K562 (cell line): ENCODE results near the gene C2CD2. TPM values are rescaled to one million over a fixed set of nuclear protein-coding genes. Genes with fewer than 3 reads are reported as not detected.

Experiments
- ATAC-seq: fragments of 200-7000 bp; cut with Tn5 transposase; 3 replicates; pipeline ENCODE4 v1.9.1; 2020; ENCODE audit warnings: moderate library complexity
- BruUV-seq: library from RNA; stranded (reverse); fragments of 400-500 nt; replicated peaks from 2 replicates; lab custom pipeline; 2021; lab: Mats Ljungman, UMichigan
- CTCF ChIA-PET: fragments of 300-600 bp; formaldehyde crosslinking; extraction: SDS; loops from one replicate; lab custom pipeline; 2021; ENCODE audit warnings: low intra/inter-chr PET ratio; lab: Yijun Ruan, JAX
- POLR2A ChIA-PET: fragments of 300-600, 350-650 bp; sonication (Branson Sonifier 250); formaldehyde crosslinking; extraction: SDS; loops from one replicate; lab custom pipeline; 2021; ENCODE audit warnings: antibody characterized with exemption, inconsistent platforms; lab: Yijun Ruan, JAX
- DNase-seq, 4 experiments: peaks; one replicate each; pipeline versions ENCODE4 v3.0.0 to v3.0.0-alpha.2; 2011 to 2018; ENCODE audit warnings: low spot score in 3 of 4, mixed read lengths in 3 of 4; ENCODE audit errors: extremely low read depth in 1 of 4
- FAIRE-seq: peaks from 2 replicates; lab custom pipeline; 2011; peaks lifted over from hg19 to GRCh38; lab: Jason Lieb, UNC
- H2AFZ ChIP-seq: 2 replicates; pipeline ENCODE4 v1.6.0; 2011; ENCODE audit warnings: low read depth, low read length, control low read depth, inconsistent platforms
- H3K27ac ChIP-seq: fragments of 200-600 bp; 3 replicates; pipeline ENCODE4 v1.8.0; 2011; ENCODE audit warnings: low read depth, mild to moderate bottlenecking, control low read depth, inconsistent platforms, low read length, moderate library complexity, mixed read lengths; ENCODE audit errors: extremely low read depth
- H3K27me3 ChIP-seq, 2 experiments: fragments of 300-600 bp in 1 of 2; 2 replicates in 1 of 2; 3 replicates in 1 of 2; pipeline versions ENCODE4 v1.6.0 to v1.8.0; 2011; ENCODE audit warnings: inconsistent platforms in 2 of 2, low read length in 2 of 2, mild to moderate bottlenecking in 1 of 2, mixed read lengths in 1 of 2, moderate library complexity in 1 of 2; ENCODE audit not compliant: control insufficient read depth in 2 of 2, insufficient read depth in 2 of 2
- H3K36me3 ChIP-seq: fragments of 300-600 bp; 3 replicates; pipeline ENCODE4 v1.8.0; 2011; ENCODE audit warnings: mild to moderate bottlenecking, low read length, inconsistent platforms; ENCODE audit not compliant: control insufficient read depth, insufficient read depth
- H3K4me1 ChIP-seq, 2 experiments: fragments of 200-600 bp in 1 of 2; replicated peaks in 1 of 2; 2 replicates in 1 of 2; 3 replicates in 1 of 2; pipeline versions ENCODE4 v1.5.1 to v1.8.0; 2011; ENCODE audit warnings: inconsistent platforms in 2 of 2, low read length in 2 of 2, mild to moderate bottlenecking in 1 of 2, mixed read lengths in 1 of 2, moderate library complexity in 1 of 2; ENCODE audit not compliant: control insufficient read depth in 2 of 2, insufficient read depth in 2 of 2
- H3K4me2 ChIP-seq: 2 replicates; pipeline ENCODE4 v1.6.1; 2011; ENCODE audit warnings: low read length, control low read depth, inconsistent platforms, mixed read lengths; ENCODE audit not compliant: insufficient read depth
- H3K4me3 ChIP-seq: fragments of 200-600 bp; sonication (generic), shearing (Covaris generic); 2 replicates; pipeline ENCODE4 v1.5.1; 2016; ENCODE audit warnings: control low read depth, inconsistent platforms
- H3K79me2 ChIP-seq: fragments of 200-600 bp; 3 replicates; pipeline ENCODE4 v1.8.0; 2011; ENCODE audit warnings: low read length, inconsistent platforms; ENCODE audit not compliant: control insufficient read depth, insufficient read depth
- H3K9ac ChIP-seq, 2 experiments: 2 replicates each; pipeline versions ENCODE4 v1.6.0 to v1.6.1; 2011; ENCODE audit warnings: low read depth in 2 of 2, low read length in 2 of 2, control low read depth in 1 of 2, inconsistent platforms in 1 of 2, mild to moderate bottlenecking in 1 of 2, mixed read lengths in 1 of 2; ENCODE audit not compliant: insufficient read depth in 1 of 2
- H3K9me1 ChIP-seq: one replicate; pipeline ENCODE4 v1.6.0; 2011; ENCODE audit warnings: inconsistent platforms, mild to moderate bottlenecking, low read length, moderate library complexity; ENCODE audit not compliant: control insufficient read depth, insufficient read depth
- H3K9me3 ChIP-seq: replicated peaks from 2 replicates; pipeline ENCODE4 v1.5.1; 2011; ENCODE audit warnings: low read depth, low read length, inconsistent platforms; ENCODE audit not compliant: control insufficient read depth, insufficient read depth
- H4K20me1 ChIP-seq: replicated peaks from 2 replicates; pipeline ENCODE4 v1.6.1; 2011; ENCODE audit warnings: low read length, inconsistent platforms, mixed read lengths; ENCODE audit not compliant: control insufficient read depth, insufficient read depth
- SIRT6 ChIP-seq: IDR thresholded peaks from one replicate; pipeline ENCODE4 v1.6.1; 2012; ENCODE audit warnings: low read depth, mild to moderate bottlenecking, control low read depth, inconsistent platforms, low read length, moderate library complexity
- SP2 ChIP-seq: IDR thresholded peaks from 2 replicates; pipeline ENCODE4 v1.6.1; 2011; ENCODE audit warnings: mild to moderate bottlenecking, low read depth, low read length, moderate library complexity; ENCODE audit not compliant: poor library complexity, severe bottlenecking; ENCODE audit errors: extremely low read depth
- SPI1 ChIP-seq: IDR thresholded peaks from 2 replicates; pipeline ENCODE4 v1.6.1; 2011; ENCODE audit warnings: low read depth, low read length, control low read depth, borderline replicate concordance
- TEAD4 ChIP-seq, 2 experiments: sonication (generic) in 1 of 2; formaldehyde crosslinking in 1 of 2; IDR thresholded peaks; 2 replicates each; pipeline versions ENCODE4 v1.6.1 to v1.8.0; 2012 to 2022; ENCODE audit warnings: borderline replicate concordance in 1 of 2, inconsistent platforms in 1 of 2, low read length in 1 of 2, mild to moderate bottlenecking in 1 of 2, missing genetic modification reagents in 1 of 2
- WGBS: fragments of 100-300 bp; shearing (Covaris generic); methylation state at CpG from one replicate; pipeline ENCODE4 v1.1.6; 2016; ENCODE audit warnings: low coverage, mixed read lengths; ENCODE audit not compliant: insufficient coverage; ENCODE audit errors: missing lambda C conversion rate; 5-methylcytosine and 5-hydroxymethylcytosine counted together
- in situ Hi-C: fragments of 300-500 bp; cut with MboI; formaldehyde crosslinking; loops from 4 replicates; pipeline ENCODE4 v1.15.0; 2018; ENCODE audit warnings: inconsistent platforms, mixed read lengths
- intact Hi-C: fragments of 100-400 bp; cut with micrococcal nuclease; formaldehyde crosslinking; loops from 2 replicates; pipeline ENCODE4 v1.14.2; 2022
- polyA plus RNA-seq, 8 experiments: library from polyadenylated mRNA; depleted of rRNA in 4 of 8; stranded (reverse) in 5 of 8; unstranded in 3 of 8; fragments of >200 nt; fragmentation: Nextera tagmentation in 2 of 8; fragmentation: Illumina TruSeq in 1 of 8; extraction: Ambion mirVana in 2 of 8; extraction: Trizol in 1 of 8; gene quantifications; 2 replicates each; pipeline versions ENCODE4 v1.2.1 to v1.2.3, GENCODE V29; 2011 to 2014; ENCODE audit warnings: inconsistent platforms in 1 of 8, missing spikeins in 1 of 8
- total RNA-seq, 7 experiments: library from RNA; depleted of rRNA in 6 of 7; stranded (reverse); fragments of >200 nt in 6 of 7; fragmentation: Illumina TruSeq in 2 of 7; extraction: Trizol in 2 of 7; gene quantifications; 2 replicates each; pipeline versions ENCODE4 v1.2.1 to v1.2.3, GENCODE V29; 2011 to 2021; ENCODE audit warnings: low replicate concordance in 1 of 7
- TF ChIP-seq, protein P1 (sequence below): sonication (generic); formaldehyde crosslinking; IDR thresholded peaks from 2 replicates; pipeline ENCODE4 v1.8.1; 2023; ENCODE audit warnings: mild to moderate bottlenecking, missing genetic modification reagents
- TF ChIP-seq, protein P2 (sequence below): sonication (generic); formaldehyde crosslinking; IDR thresholded peaks from 2 replicates; pipeline ENCODE4 v1.8.0; 2022; ENCODE audit warnings: mild to moderate bottlenecking, low read depth, missing genetic modification reagents
- TF ChIP-seq, protein P3 (sequence below), 2 experiments: fragments of 250-450 bp in 1 of 2; fragments of 450-650 bp in 1 of 2; sonication (Bioruptor Pico) in 1 of 2; IDR thresholded peaks; 2 replicates each; pipeline versions ENCODE4 v1.6.1 to v1.8.0; 2016 to 2021; ENCODE audit warnings: mild to moderate bottlenecking in 2 of 2, moderate library complexity in 2 of 2, missing compliant biosample characterization in 1 of 2, missing genetic modification characterization in 1 of 2

Gene C2CD2
- total and polyA plus RNA-seq, 9 of the 15 experiments (the other 6 are each of a cell fraction or from before 2014, with no cell fraction given) = 1.3 to 21.6 (median 12.1) TPM

DNA sequence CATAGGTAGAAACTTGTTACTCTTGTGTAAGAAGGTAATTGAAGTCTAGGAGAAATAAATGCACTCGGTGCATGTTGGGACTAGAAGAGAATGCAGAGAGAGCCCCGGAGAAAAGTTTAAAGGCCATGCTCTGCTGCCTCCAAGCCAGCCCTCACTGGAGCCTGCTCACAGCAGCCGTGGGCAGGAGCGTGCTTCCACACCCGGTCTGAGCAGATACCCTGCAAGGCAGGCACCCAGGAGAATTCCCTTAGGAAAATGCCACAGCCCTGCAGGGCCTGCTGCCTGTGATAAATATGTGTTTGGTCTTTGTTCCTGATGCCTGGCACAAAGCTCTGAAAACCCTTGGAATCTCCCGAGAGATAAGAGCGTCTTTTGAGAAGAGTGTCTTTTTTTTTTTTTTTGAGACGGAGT is 22.8 kb downstream of the C2CD2 start (continued):
- TF ChIP-seq, protein P1, sequence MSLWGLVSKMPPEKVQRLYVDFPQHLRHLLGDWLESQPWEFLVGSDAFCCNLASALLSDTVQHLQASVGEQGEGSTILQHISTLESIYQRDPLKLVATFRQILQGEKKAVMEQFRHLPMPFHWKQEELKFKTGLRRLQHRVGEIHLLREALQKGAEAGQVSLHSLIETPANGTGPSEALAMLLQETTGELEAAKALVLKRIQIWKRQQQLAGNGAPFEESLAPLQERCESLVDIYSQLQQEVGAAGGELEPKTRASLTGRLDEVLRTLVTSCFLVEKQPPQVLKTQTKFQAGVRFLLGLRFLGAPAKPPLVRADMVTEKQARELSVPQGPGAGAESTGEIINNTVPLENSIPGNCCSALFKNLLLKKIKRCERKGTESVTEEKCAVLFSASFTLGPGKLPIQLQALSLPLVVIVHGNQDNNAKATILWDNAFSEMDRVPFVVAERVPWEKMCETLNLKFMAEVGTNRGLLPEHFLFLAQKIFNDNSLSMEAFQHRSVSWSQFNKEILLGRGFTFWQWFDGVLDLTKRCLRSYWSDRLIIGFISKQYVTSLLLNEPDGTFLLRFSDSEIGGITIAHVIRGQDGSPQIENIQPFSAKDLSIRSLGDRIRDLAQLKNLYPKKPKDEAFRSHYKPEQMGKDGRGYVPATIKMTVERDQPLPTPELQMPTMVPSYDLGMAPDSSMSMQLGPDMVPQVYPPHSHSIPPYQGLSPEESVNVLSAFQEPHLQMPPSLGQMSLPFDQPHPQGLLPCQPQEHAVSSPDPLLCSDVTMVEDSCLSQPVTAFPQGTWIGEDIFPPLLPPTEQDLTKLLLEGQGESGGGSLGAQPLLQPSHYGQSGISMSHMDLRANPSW (CRISPR knock-in tag) = no peak
- TF ChIP-seq SP2 (no peak), SIRT6 (no peak), TEAD4 (IDR thresholded peaks at IDR 0.05; ENCODE audit: low read length) (no peak), TEAD4 (CRISPR knock-in tag; IDR thresholded peaks at IDR 0.05; ENCODE audit: borderline replicate concordance) (no peak)

DNA sequence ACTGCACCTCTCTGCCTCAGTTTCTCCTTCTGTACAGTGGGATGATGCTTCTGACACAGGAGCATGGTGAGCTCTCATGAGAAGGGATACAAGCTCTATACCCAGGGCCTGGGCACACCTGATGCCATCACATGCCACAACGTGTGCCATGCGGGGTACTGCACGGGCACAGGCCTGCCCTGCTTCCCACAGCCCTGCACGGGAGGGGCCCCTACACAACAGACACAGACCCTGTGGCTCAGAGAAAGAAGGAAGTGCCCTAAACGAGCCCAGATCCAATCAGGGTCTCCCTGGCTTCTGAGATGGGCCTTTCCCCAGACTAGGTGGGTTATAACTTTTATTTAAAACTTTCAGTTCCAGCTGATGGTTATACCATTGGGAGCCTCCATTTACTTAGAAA is 24.6 kb downstream of the C2CD2 start:
- Histone ChIP-seq H3K27me3 (no peaks in the 10 kb centered on the region), H3K79me2 (no peaks in the 10 kb centered on the region), H3K4me3 (no peak overlapping the region), H4K20me1 (peaks cover 12% of the 10 kb centered on the region), H2AFZ (no peak overlapping the region), H3K9me1 (peaks cover 3% of the 10 kb centered on the region), H3K4me1 (peaks cover 11 to 23% of the 10 kb centered on the region in 2 experiments), H3K4me2 (no peak overlapping the region), H3K9me3 (no peaks in the 10 kb centered on the region), H3K27ac (no peak overlapping the region), H3K36me3 (no peaks in the 10 kb centered on the region), H3K9ac (no peak overlapping the region)
- CTCF ChIA-PET = no interaction called here
- FAIRE-seq (no peak), DNase-seq (no peak), ATAC-seq (no peak)
- intact Hi-C loops (no loop called here), in situ Hi-C loops (no loop called here)
- TF ChIP-seq, protein P2, sequence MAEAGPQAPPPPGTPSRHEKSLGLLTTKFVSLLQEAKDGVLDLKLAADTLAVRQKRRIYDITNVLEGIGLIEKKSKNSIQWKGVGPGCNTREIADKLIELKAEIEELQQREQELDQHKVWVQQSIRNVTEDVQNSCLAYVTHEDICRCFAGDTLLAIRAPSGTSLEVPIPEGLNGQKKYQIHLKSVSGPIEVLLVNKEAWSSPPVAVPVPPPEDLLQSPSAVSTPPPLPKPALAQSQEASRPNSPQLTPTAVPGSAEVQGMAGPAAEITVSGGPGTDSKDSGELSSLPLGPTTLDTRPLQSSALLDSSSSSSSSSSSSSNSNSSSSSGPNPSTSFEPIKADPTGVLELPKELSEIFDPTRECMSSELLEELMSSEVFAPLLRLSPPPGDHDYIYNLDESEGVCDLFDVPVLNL (CRISPR knock-in tag) = no peak
- TF ChIP-seq SPI1 = 0 out of 2 replicates have a peak, but pooled peaks have one; percentile 10
- TF ChIP-seq, protein P3, sequence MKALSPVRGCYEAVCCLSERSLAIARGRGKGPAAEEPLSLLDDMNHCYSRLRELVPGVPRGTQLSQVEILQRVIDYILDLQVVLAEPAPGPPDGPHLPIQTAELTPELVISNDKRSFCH (CRISPR knock-in tag; IDR thresholded peaks at IDR 0.05) = no peak
- TF ChIP-seq, protein P3 (tag; IDR thresholded peaks at IDR 0.05) = 0 out of 2 replicates have a peak, but pooled peaks have one; percentile 24
- BruUV-seq = no TSS peak
- 74% methylated on average over 5 of the region's 5 CpGs for WGBS
- POLR2A ChIA-PET = interaction anchor here (0.8 to 0.9 kb wide), 2 partner anchors 9 to 76 kb away, joined by 3 read pairs; no protein-coding TSS in a partner anchor
